ENCODE results near the gene TPCN1.

The TPCN1 gene

GRCh38 chr12:113284751-113285150, 63.5 kb downstream of the TPCN1 start:
- H3K4me3 ChIP-seq (ENCODE audit: low read depth, low read length) = no peak overlapping the region
- no peak for DNase-seq (ENCODE audit: low read depth)
- TF ChIP-seq CTCF (IDR thresholded peaks at IDR 0.05; ENCODE audit: low read depth, low read length, missing control alignments) = no peak

- H3K4me3 ChIP-seq (ENCODE audit: low read depth, low read length) = no peak overlapping the region
- TF ChIP-seq CTCF (IDR thresholded peaks at IDR 0.05; ENCODE audit: low read depth, low read length, missing control alignments) = no peak
- DNase-seq (ENCODE audit: low read depth) = no peak
Measured at GRCh38 chr12:113285679-113286610, 64.7 kb downstream of the TPCN1 start.

- H3K4me3 ChIP-seq (ENCODE audit: low read depth, low read length) = no peak overlapping the region
- DNase-seq (ENCODE audit: low read depth) = no peak
- TF ChIP-seq CTCF (IDR thresholded peaks at IDR 0.05; ENCODE audit: low read depth, low read length, missing control alignments) = no peak
Measured at GRCh38 chr12:113286712-113287111, 65.4 kb downstream of the TPCN1 start.

- TF ChIP-seq CTCF (IDR thresholded peaks at IDR 0.05; ENCODE audit: low read depth, low read length, missing control alignments) = no peak
- DNase-seq (ENCODE audit: low read depth) = no peak
- no peak overlapping the region for H3K4me3 ChIP-seq (ENCODE audit: low read depth, low read length)
Measured at GRCh38 chr12:113287146-113287898, 66.1 kb downstream of the TPCN1 start.

GRCh38 chr12:113287899-113288282, 66.6 kb downstream of the TPCN1 start:
- TF ChIP-seq CTCF (IDR thresholded peaks at IDR 0.05; ENCODE audit: low read depth, low read length, missing control alignments) = no peak
- no peak overlapping the region for H3K4me3 ChIP-seq (ENCODE audit: low read depth, low read length)
- no peak for DNase-seq (ENCODE audit: low read depth)

GRCh38 chr12:113289361-113289760, 68.1 kb downstream of the TPCN1 start:
- TF ChIP-seq CTCF (IDR thresholded peaks at IDR 0.05; ENCODE audit: low read depth, low read length, missing control alignments) = no peak
- H3K4me3 ChIP-seq (ENCODE audit: low read depth, low read length) = no peak overlapping the region

More at GRCh38 chr12:113289361-113289760, 68.1 kb downstream of the TPCN1 start:
- no peak for DNase-seq (ENCODE audit: low read depth)

Measured in GM12864 (cell line).